ENCODE results near the gene RRBP1. TPM values are rescaled to one million over a fixed set of nuclear protein-coding genes. Genes with fewer than 3 reads are reported as not detected.

RRBP1 gene
- total and polyA plus RNA-seq, 2 donors (not counting 3 experiments of a cell fraction or from before 2014, with no cell fraction given): 50.3 to 236 TPM

- no peak overlapping the region for H3K4me2 ChIP-seq (ENCODE audit: insufficient read depth, low read length)
- no TSS peak for BruUV-seq (replicated peaks)
- CTCF ChIA-PET: interaction anchor here (0.6 to 1.9 kb wide), 3 partner anchors 12 to 106 kb away, joined by 3 to 6 read pairs (median 3); no protein-coding TSS in a partner anchor
- peaks cover 39% of the 10 kb centered on the region for H3K79me2 ChIP-seq (ENCODE audit: control insufficient read depth, insufficient read depth, low read length)
- intact Hi-C loops (cut with micrococcal nuclease): no loop called here
- peaks cover 3% of the 10 kb centered on the region for H3K4me1 ChIP-seq (ENCODE audit: control insufficient read depth, extremely low read depth, insufficient read depth, low read length)
- peaks cover 11 to 50% of the 10 kb centered on the region in 2 experiments for H3K36me3 ChIP-seq (ENCODE audit: control insufficient read depth in 2 of 2, extremely low read depth in 1 of 2, insufficient read depth in 2 of 2, low read length in 2 of 2)
- FAIRE-seq (no peak), DNase-seq (ENCODE audit: low read depth, low spot score) (no peak)
- no peak overlapping the region for H3K9ac ChIP-seq (replicated peaks; ENCODE audit: extremely low read depth, insufficient read depth, low read length)
- dilution Hi-C loops (cut with MboI; ENCODE audit: extremely low pct_ligation_motif_present, low sequenced_read_pairs): no loop called here
- H3K9me3 ChIP-seq (replicated peaks; ENCODE audit: control insufficient read depth, insufficient read depth, low read length): no peaks in the 10 kb centered on the region
- H4K20me1 ChIP-seq (replicated peaks; ENCODE audit: control insufficient read depth, extremely low read depth, insufficient read depth, low read length): no peaks in the 10 kb centered on the region
- no peaks in the 10 kb centered on the region for H3K27me3 ChIP-seq (ENCODE audit: control insufficient read depth in 2 of 2, insufficient read depth in 2 of 2, low read length in 2 of 2)
- no peak for TF ChIP-seq GATA2 (IDR thresholded peaks at IDR 0.05; ENCODE audit: insufficient read depth, insufficient read length, low read depth, low read length)
- no peak for TF ChIP-seq MYC (IDR thresholded peaks at IDR 0.05; ENCODE audit: low read depth, low read length)
- no peak for TF ChIP-seq JUN (IDR thresholded peaks at IDR 0.05; ENCODE audit: borderline replicate concordance, insufficient read depth, insufficient read length, low read depth)
- no peak for TF ChIP-seq EZH2 (IDR thresholded peaks at IDR 0.05; ENCODE audit: borderline replicate concordance, low read depth, low read length, severe bottlenecking)
- TF ChIP-seq, protein P1, sequence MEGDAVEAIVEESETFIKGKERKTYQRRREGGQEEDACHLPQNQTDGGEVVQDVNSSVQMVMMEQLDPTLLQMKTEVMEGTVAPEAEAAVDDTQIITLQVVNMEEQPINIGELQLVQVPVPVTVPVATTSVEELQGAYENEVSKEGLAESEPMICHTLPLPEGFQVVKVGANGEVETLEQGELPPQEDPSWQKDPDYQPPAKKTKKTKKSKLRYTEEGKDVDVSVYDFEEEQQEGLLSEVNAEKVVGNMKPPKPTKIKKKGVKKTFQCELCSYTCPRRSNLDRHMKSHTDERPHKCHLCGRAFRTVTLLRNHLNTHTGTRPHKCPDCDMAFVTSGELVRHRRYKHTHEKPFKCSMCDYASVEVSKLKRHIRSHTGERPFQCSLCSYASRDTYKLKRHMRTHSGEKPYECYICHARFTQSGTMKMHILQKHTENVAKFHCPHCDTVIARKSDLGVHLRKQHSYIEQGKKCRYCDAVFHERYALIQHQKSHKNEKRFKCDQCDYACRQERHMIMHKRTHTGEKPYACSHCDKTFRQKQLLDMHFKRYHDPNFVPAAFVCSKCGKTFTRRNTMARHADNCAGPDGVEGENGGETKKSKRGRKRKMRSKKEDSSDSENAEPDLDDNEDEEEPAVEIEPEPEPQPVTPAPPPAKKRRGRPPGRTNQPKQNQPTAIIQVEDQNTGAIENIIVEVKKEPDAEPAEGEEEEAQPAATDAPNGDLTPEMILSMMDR (IDR thresholded peaks at IDR 0.05; ENCODE audit: extremely low read depth in 1 of 2, insufficient read depth in 1 of 2, low read depth in 1 of 2, low read length in 2 of 2): no peak
- no peak for TF ChIP-seq FOS (IDR thresholded peaks at IDR 0.05; ENCODE audit: borderline replicate concordance, insufficient read depth, low read length)
- H2AFZ ChIP-seq (ENCODE audit: low read depth, low read length): no peak overlapping the region
- POLR2A ChIA-PET: no interaction called here
- H3K9me1 ChIP-seq (replicated peaks; ENCODE audit: control insufficient read depth, extremely low read depth, insufficient read depth, low read length): no peaks in the 10 kb centered on the region
- H3K4me3 ChIP-seq (replicated peaks in 1 of 3; ENCODE audit: insufficient read depth in 1 of 3, low read depth in 1 of 3, low read length in 3 of 3): no peak overlapping the region
- no peak overlapping the region for H3K27ac ChIP-seq (ENCODE audit: insufficient read depth, low read depth, low read length)
Measured at GRCh38 chr20:17642404-17643269, 39.4 kb downstream of the RRBP1 start.
